SK-N-SH (cell line): Measurements from ENCODE around the gene CNKSR2.

Experiments
- CHD2 ChIP-seq: fragments of 150-350 bp; IDR thresholded peaks from 2 replicates; pipeline ENCODE4 v1.6.1; 2018; ENCODE audit warnings: low read length; ENCODE audit not compliant: partially characterized antibody
- EP300 ChIP-seq, 2 experiments: IDR thresholded peaks; 2 replicates each; pipeline versions ENCODE4 v1.4.0 to v1.6.1; 2012; ENCODE audit warnings: borderline replicate concordance in 1 of 2, low read depth in 1 of 2, low read length in 1 of 2
- EZH2phosphoT487 ChIP-seq: fragments of 200-600 bp; sonication (generic); IDR thresholded peaks from 2 replicates; pipeline ENCODE4 v1.6.1; 2017; ENCODE audit warnings: low read depth, mixed run types, mild to moderate bottlenecking, antibody characterized with exemption, moderate library complexity, borderline replicate concordance
- GABPA ChIP-seq: IDR thresholded peaks from 2 replicates; pipeline ENCODE4 v1.4.0; 2012; ENCODE audit warnings: low read depth, mild to moderate bottlenecking
- NFIC ChIP-seq: IDR thresholded peaks from 2 replicates; pipeline ENCODE4 v1.4.0; 2012; ENCODE audit warnings: borderline replicate concordance
- NRF1 ChIP-seq: IDR thresholded peaks from 2 replicates; pipeline ENCODE4 v1.6.1; 2012; ENCODE audit warnings: low read depth, mild to moderate bottlenecking, low read length
- POLR2AphosphoS5 ChIP-seq: IDR thresholded peaks from 2 replicates; pipeline ENCODE4 v1.6.1; 2012; ENCODE audit warnings: low read depth, low read length
- RCOR1 ChIP-seq: fragments of 150-350 bp; IDR thresholded peaks from 2 replicates; pipeline ENCODE4 v1.6.1; 2017; ENCODE audit warnings: antibody characterized with exemption, low read length
- SIN3A ChIP-seq: IDR thresholded peaks from 2 replicates; pipeline ENCODE4 v1.6.1; 2012; ENCODE audit warnings: low read depth, mild to moderate bottlenecking, low read length, moderate library complexity, borderline replicate concordance
- TF ChIP-seq, protein P1 (sequence below): fragments of 200-600 bp; sonication (generic); IDR thresholded peaks from 2 replicates; pipeline ENCODE4 v1.6.1; 2017; ENCODE audit warnings: antibody characterized with exemption, mild to moderate bottlenecking, moderate library complexity
- TF ChIP-seq, protein P2 (sequence below): fragments of 150-350 bp; IDR thresholded peaks from 2 replicates; pipeline ENCODE4 v1.6.1; 2017; ENCODE audit warnings: antibody characterized with exemption, low read length, low read depth, borderline replicate concordance
- TF ChIP-seq, protein P3 (sequence below): IDR thresholded peaks from 2 replicates; pipeline ENCODE4 v1.6.1; 2012; ENCODE audit warnings: mild to moderate bottlenecking, low read depth, low read length, moderate library complexity

DNA sequence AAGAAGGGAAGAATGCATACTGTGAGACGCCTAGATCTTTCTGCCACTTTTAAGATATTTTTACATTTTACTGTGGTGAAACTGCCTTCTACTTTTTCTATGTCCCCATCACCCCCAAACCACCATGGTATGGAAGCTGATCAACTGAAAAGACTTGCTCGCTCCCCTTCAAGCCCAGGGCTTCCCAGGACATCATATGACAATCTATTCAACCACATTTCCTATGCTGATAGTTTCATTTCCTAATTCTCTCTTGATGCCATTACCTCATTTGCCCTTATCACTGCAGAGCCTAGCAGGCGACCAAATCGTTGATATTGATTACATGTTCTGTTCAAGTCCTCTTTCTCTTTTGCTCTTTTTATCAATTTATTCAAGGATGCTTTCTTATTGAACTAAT lies 324.1 kb downstream of the CNKSR2 start:
- TF ChIP-seq, protein P1, sequence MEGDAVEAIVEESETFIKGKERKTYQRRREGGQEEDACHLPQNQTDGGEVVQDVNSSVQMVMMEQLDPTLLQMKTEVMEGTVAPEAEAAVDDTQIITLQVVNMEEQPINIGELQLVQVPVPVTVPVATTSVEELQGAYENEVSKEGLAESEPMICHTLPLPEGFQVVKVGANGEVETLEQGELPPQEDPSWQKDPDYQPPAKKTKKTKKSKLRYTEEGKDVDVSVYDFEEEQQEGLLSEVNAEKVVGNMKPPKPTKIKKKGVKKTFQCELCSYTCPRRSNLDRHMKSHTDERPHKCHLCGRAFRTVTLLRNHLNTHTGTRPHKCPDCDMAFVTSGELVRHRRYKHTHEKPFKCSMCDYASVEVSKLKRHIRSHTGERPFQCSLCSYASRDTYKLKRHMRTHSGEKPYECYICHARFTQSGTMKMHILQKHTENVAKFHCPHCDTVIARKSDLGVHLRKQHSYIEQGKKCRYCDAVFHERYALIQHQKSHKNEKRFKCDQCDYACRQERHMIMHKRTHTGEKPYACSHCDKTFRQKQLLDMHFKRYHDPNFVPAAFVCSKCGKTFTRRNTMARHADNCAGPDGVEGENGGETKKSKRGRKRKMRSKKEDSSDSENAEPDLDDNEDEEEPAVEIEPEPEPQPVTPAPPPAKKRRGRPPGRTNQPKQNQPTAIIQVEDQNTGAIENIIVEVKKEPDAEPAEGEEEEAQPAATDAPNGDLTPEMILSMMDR = no peak
- TF ChIP-seq POLR2AphosphoS5 (no peak), EZH2phosphoT487 (no peak), SIN3A (no peak), NRF1 (no peak), GABPA (no peak), EP300 (IDR thresholded peaks at IDR 0.05; ENCODE audit: borderline replicate concordance in 1 of 2, low read depth in 1 of 2, low read length in 1 of 2) (no peak), NFIC (no peak), CHD2 (no peak), RCOR1 (no peak)
- TF ChIP-seq, protein P2, sequence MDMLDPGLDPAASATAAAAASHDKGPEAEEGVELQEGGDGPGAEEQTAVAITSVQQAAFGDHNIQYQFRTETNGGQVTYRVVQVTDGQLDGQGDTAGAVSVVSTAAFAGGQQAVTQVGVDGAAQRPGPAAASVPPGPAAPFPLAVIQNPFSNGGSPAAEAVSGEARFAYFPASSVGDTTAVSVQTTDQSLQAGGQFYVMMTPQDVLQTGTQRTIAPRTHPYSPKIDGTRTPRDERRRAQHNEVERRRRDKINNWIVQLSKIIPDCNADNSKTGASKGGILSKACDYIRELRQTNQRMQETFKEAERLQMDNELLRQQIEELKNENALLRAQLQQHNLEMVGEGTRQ = no peak
- TF ChIP-seq, protein P3, sequence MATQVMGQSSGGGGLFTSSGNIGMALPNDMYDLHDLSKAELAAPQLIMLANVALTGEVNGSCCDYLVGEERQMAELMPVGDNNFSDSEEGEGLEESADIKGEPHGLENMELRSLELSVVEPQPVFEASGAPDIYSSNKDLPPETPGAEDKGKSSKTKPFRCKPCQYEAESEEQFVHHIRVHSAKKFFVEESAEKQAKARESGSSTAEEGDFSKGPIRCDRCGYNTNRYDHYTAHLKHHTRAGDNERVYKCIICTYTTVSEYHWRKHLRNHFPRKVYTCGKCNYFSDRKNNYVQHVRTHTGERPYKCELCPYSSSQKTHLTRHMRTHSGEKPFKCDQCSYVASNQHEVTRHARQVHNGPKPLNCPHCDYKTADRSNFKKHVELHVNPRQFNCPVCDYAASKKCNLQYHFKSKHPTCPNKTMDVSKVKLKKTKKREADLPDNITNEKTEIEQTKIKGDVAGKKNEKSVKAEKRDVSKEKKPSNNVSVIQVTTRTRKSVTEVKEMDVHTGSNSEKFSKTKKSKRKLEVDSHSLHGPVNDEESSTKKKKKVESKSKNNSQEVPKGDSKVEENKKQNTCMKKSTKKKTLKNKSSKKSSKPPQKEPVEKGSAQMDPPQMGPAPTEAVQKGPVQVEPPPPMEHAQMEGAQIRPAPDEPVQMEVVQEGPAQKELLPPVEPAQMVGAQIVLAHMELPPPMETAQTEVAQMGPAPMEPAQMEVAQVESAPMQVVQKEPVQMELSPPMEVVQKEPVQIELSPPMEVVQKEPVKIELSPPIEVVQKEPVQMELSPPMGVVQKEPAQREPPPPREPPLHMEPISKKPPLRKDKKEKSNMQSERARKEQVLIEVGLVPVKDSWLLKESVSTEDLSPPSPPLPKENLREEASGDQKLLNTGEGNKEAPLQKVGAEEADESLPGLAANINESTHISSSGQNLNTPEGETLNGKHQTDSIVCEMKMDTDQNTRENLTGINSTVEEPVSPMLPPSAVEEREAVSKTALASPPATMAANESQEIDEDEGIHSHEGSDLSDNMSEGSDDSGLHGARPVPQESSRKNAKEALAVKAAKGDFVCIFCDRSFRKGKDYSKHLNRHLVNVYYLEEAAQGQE = no peak
